Small intestine (tissue), 7 donors: ENCODE measurements around the gene PPM1L. TPM values are rescaled to one million over a fixed set of nuclear protein-coding genes. Genes with fewer than 3 reads are reported as not detected.

Experiments used
- DNase-seq, 2 donors: peaks; one replicate each; pipeline versions ENCODE4 v3.0.0 to v3.0.0-alpha.2; 2013
- FAIRE-seq: peaks from 2 replicates; lab custom pipeline; 2012; peaks lifted over from hg19 to GRCh38; lab: Jason Lieb, UNC
- H3K27ac ChIP-seq, 3 donors: one replicate each; pipeline ENCODE4 v1.5.1; 2013; ENCODE audit warnings: low read length in 2 of 3, mild to moderate bottlenecking in 2 of 3, control low read depth in 1 of 3, inconsistent platforms in 1 of 3, low read depth in 1 of 3, moderate library complexity in 1 of 3
- H3K27me3 ChIP-seq, 3 donors: one replicate each; pipeline ENCODE4 v1.6.1; 2013; ENCODE audit warnings: low read length in 3 of 3, inconsistent platforms in 1 of 3; ENCODE audit not compliant: control insufficient read depth in 3 of 3, insufficient read depth in 3 of 3
- H3K36me3 ChIP-seq, 3 donors: one replicate each; pipeline ENCODE4 v1.6.1; 2013; ENCODE audit warnings: low read length in 3 of 3, inconsistent platforms in 1 of 3, low read depth in 1 of 3, mild to moderate bottlenecking in 1 of 3, moderate library complexity in 1 of 3; ENCODE audit not compliant: control insufficient read depth in 3 of 3, insufficient read depth in 2 of 3
- H3K4me1 ChIP-seq, 3 donors: one replicate each; pipeline ENCODE4 v1.6.1; 2013; ENCODE audit warnings: low read length in 2 of 3, inconsistent platforms in 1 of 3, low read depth in 1 of 3, mild to moderate bottlenecking in 1 of 3, moderate library complexity in 1 of 3; ENCODE audit not compliant: control insufficient read depth in 3 of 3, insufficient read depth in 2 of 3
- H3K4me3 ChIP-seq, 3 donors: one replicate each; pipeline ENCODE4 v1.5.1; 2013; ENCODE audit warnings: low read length in 3 of 3, control low read depth in 1 of 3, inconsistent platforms in 1 of 3, low read depth in 1 of 3, mild to moderate bottlenecking in 1 of 3, moderate library complexity in 1 of 3
- H3K9me3 ChIP-seq, 2 donors: one replicate each; pipeline ENCODE4 v1.6.1; 2013; ENCODE audit warnings: low read depth in 1 of 2, low read length in 1 of 2; ENCODE audit not compliant: control insufficient read depth in 2 of 2, insufficient read depth in 1 of 2
- WGBS, 3 donors: extraction: QIAGEN DNeasy Blood & Tissue Kit; methylation state at CpG; one replicate each; pipeline ENCODE4 v1.1.7; 2013; 5-methylcytosine and 5-hydroxymethylcytosine counted together
- polyA plus RNA-seq, 4 donors: library from polyadenylated mRNA; stranded (reverse) in 3 of 4; unstranded in 1 of 4; fragments of 200-250 nt in 3 of 4; fragments of 120-200 nt in 1 of 4; gene quantifications; one replicate each; pipeline versions ENCODE4 v1.2.1 to v1.2.3, GENCODE V29; 2013
- donor health status: healthy with polysubstance abuse.
- donor health status: control.
- donor health status: control.
- donor health status: Bipolar disorder and iron deficiency.
- donor health status: healthy.

Gene PPM1L
- polyA plus RNA-seq, 4 donors = 0.27 to 3.2 (median 1.4) TPM

GRCh38 chr3:160735826-160736225, 20.2 kb upstream of the PPM1L start:
- no peaks in the 10 kb centered on the region for H3K4me1 ChIP-seq
- H3K36me3 ChIP-seq = no peaks in the 10 kb centered on the region
- no peak for FAIRE-seq
- DNase-seq = no peak
- no peaks in the 10 kb centered on the region for H3K27me3 ChIP-seq
- no peaks in the 10 kb centered on the region for H3K9me3 ChIP-seq
- H3K4me3 ChIP-seq = no peak overlapping the region
- H3K27ac ChIP-seq = no peak overlapping the region
- 42 to 66% (median 44%) methylated on average over 1 of the region's 1 CpG for WGBS, 3 donors

- Histone ChIP-seq H3K9me3 (no peaks in the 10 kb centered on the region), H3K4me3 (no peak overlapping the region), H3K4me1 (no peaks in the 10 kb centered on the region), H3K27ac (no peak overlapping the region), H3K36me3 (no peaks in the 10 kb centered on the region), H3K27me3 (no peaks in the 10 kb centered on the region)
- 73 to 85% (median 84%) methylated on average over 2 of the region's 2 CpGs for WGBS, 3 donors
- no peak for DNase-seq
- no peak for FAIRE-seq
These were observed 18.0 kb upstream of the PPM1L start for GRCh38 chr3:160738048-160738447.

DNA sequence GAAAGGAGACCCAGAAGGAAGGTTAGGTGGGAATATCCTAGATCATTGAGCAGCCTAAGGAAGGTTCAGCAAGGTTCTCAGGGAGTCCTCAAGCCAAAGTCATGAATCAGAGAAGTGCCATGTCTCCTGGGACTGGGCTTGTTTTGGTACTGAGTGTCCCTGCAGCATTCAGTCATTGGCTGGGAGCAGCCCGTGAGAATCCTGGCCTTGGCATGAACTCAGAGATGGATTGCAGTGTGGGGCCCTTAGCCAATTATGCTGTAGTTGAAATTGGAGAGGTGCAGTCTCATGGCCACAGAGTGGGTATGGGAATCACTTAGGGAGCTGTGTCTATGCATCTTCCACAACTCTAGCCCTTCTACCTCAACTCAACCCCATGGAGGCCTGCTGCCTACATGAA, 17.0 kb upstream of the PPM1L start:
- H3K4me3 ChIP-seq = no peak overlapping the region
- no peaks in the 10 kb centered on the region for H3K4me1 ChIP-seq
- DNase-seq (no peak), FAIRE-seq (no peak)
- H3K27ac ChIP-seq = no peak overlapping the region
- no peaks in the 10 kb centered on the region for H3K36me3 ChIP-seq
- H3K27me3 ChIP-seq = no peaks in the 10 kb centered on the region
- no peaks in the 10 kb centered on the region for H3K9me3 ChIP-seq
- WGBS, 3 donors = 43 to 89% (median 59%) methylated on average over 1 of the region's 1 CpG

DNA sequence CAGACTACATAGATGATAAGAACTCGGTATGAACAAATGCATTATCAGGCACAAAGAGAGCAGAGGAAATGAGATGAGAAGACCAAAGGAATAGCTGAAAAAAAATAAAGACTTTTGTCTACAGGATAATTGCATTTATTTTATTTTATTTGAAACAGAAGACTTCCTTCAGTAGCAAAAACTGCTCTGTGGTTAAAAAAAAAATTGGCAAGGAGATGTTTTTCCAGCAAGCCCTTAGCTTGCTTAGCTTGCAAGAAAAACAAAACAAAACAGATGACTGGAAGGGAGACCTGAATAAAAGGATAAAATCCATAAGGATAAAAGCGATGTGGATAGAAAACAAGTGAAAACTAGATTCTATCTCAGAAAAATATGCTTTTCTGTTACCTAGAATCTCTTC, 9.1 kb upstream of the PPM1L start:
- no peaks in the 10 kb centered on the region for H3K27me3 ChIP-seq
- no peak overlapping the region for H3K27ac ChIP-seq
- H3K4me1 ChIP-seq = no peaks in the 10 kb centered on the region
- DNase-seq (no peak), FAIRE-seq (no peak)
- H3K36me3 ChIP-seq = no peaks in the 10 kb centered on the region
- no peaks in the 10 kb centered on the region for H3K9me3 ChIP-seq
- 51 to 61% (median 55%) methylated on average over 2 of the region's 2 CpGs for WGBS, 3 donors
- no peak overlapping the region for H3K4me3 ChIP-seq

- FAIRE-seq (no peak), DNase-seq (no peak)
- no peaks in the 10 kb centered on the region for H3K9me3 ChIP-seq
- H3K27ac ChIP-seq = no peak overlapping the region
- WGBS, 3 donors = 18 to 28% (median 19%) methylated on average over 1 of the region's 1 CpG
- H3K4me3 ChIP-seq = no peak overlapping the region
- H3K4me1 ChIP-seq = no peaks in the 10 kb centered on the region
- H3K36me3 ChIP-seq = no peaks in the 10 kb centered on the region
- no peaks in the 10 kb centered on the region for H3K27me3 ChIP-seq
These were observed 8.6 kb upstream of the PPM1L start for GRCh38 chr3:160747422-160747821.

- Histone ChIP-seq H3K4me1 (no peaks in the 10 kb centered on the region), H3K27ac (no peak overlapping the region), H3K27me3 (no peaks in the 10 kb centered on the region), H3K36me3 (no peaks in the 10 kb centered on the region), H3K9me3 (no peaks in the 10 kb centered on the region), H3K4me3 (no peak overlapping the region)
- 67 to 77% (median 72%) methylated on average over 2 of the region's 2 CpGs for WGBS, 3 donors
- DNase-seq = no peak
- FAIRE-seq = no peak
These were observed 7.8 kb upstream of the PPM1L start for GRCh38 chr3:160748231-160748630.

- FAIRE-seq (no peak), DNase-seq (no peak)
- Histone ChIP-seq H3K27me3 (no peaks in the 10 kb centered on the region), H3K4me1 (no peaks in the 10 kb centered on the region), H3K4me3 (no peak overlapping the region), H3K9me3 (no peaks in the 10 kb centered on the region), H3K27ac (no peak overlapping the region), H3K36me3 (no peaks in the 10 kb centered on the region)
- WGBS, 3 donors = 43 to 62% (median 61%) methylated on average over 1 of the region's 1 CpG
These were observed 7.2 kb upstream of the PPM1L start for GRCh38 chr3:160748787-160749186.

- FAIRE-seq (peak; percentile 19), DNase-seq (no peak)
- Histone ChIP-seq H3K9me3 (no peaks in the 10 kb centered on the region), H3K4me3 (peak overlapping the region; percentile 69 to 96 (median 79)), H3K36me3 (no peaks in the 10 kb centered on the region), H3K27ac (peak overlapping the region in 1 of 3 donors; percentile 97), H3K27me3 (peaks cover 0 to 18% (median 0%) of the 10 kb centered on the region in 3 donors), H3K4me1 (peaks cover 0 to 20% (median 11%) of the 10 kb centered on the region in 3 donors)
- 10 to 29% (median 28%) methylated on average over 2 of the region's 2 CpGs for WGBS, 3 donors
These were observed 2.1 kb upstream of the PPM1L start for GRCh38 chr3:160753953-160754352.

DNA sequence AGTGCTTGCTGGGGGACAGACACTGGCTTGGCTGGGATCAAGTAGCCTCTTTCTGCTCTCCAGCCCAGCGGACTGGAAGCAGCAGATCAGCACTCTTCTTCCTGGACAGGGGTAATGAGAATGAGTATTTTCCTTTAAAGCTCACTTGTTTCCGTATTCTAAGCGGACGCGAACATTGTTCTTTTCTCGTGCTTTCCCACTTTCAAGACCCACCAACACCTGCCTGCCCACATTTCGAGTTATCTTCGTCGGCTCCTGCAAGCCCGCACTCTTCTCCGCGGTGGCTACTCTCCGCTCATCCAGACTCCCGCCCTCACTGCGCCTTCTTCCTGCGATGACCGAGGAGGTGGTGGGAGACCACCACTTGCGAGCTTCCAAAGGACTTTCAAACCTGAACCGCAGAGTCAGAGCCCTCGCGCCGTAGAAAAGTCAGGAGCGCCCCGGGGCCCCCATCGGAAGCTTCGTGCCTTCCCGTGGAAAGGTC, 1.6 kb upstream of the PPM1L start:
- Histone ChIP-seq H3K4me3 (peak overlapping the region; percentile 69 to 96 (median 79)), H3K9me3 (no peaks in the 10 kb centered on the region), H3K27ac (peak overlapping the region; percentile 69 to 97 (median 92)), H3K27me3 (peaks cover 0 to 18% (median 0%) of the 10 kb centered on the region in 3 donors), H3K36me3 (no peaks in the 10 kb centered on the region), H3K4me1 (peaks cover 0 to 20% (median 11%) of the 10 kb centered on the region in 3 donors)
- peak; percentile 45 to 79 for DNase-seq
- WGBS, 3 donors = 0 to 1% (median 0%) methylated on average over 27 of the region's 27 CpGs
- FAIRE-seq = no peak
